Measurements from ENCODE around the gene GSG1L2. TPM values are rescaled to one million over a fixed set of nuclear protein-coding genes. Genes with fewer than 3 reads are reported as not detected.

The GSG1L2 gene
- total and polyA plus RNA-seq, 5 donors from 2014 or later: not detected

DNA sequence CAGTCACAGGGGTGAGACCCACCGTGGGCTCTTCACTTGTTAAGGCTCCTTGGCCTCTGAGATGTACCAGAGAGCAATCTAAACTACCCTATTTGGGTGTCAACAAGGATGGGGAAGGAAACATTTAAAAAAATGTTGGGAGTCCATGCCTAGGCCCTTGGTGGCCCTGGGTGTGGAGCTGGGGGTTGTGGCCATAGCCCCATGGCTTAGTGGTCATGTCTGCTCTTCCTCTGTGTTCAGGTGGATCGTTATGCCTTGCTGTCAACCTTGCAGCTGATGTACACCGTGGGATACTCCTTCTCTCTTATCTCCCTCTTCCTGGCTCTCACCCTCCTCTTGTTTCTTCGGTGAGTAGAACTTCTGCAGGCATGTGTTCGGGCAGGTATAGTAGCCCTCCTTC is 32.4 kb upstream of the GSG1L2 start:
- Mint-ChIP-seq H3K9me3 (peaks cover 0 to 9% (median 4%) of the 10 kb centered on the region in 7 donors), H3K4me1 (no peaks in the 10 kb centered on the region), H3K4me3 (no peak overlapping the region), H3K36me3 (no peaks in the 10 kb centered on the region), H3K27ac (no peak overlapping the region), H3K27me3 (peaks cover 7% of the 10 kb centered on the region)
- H3K27me3 ChIP-seq (ENCODE audit: control insufficient read depth, insufficient read depth, low read length): no peaks in the 10 kb centered on the region
- ATAC-seq (ENCODE audit: low read depth in 2 of 2) (no peak), DNase-seq (no peak)
- no peaks in the 10 kb centered on the region for H3K36me3 ChIP-seq (ENCODE audit: control insufficient read depth, insufficient read depth, low read length)
- H3K9me3 ChIP-seq (ENCODE audit: control insufficient read depth in 2 of 2, low read length in 2 of 2): no peaks in the 10 kb centered on the region
- no peak overlapping the region for H3K27ac ChIP-seq (ENCODE audit: insufficient read depth, low read length, poor library complexity, severe bottlenecking)
- no peak overlapping the region for H3K4me3 ChIP-seq (ENCODE audit: low read depth, low read length)
- no peaks in the 10 kb centered on the region for H3K4me1 ChIP-seq (ENCODE audit: control insufficient read depth, insufficient read depth, low read length, poor library complexity, severe bottlenecking)

DNA sequence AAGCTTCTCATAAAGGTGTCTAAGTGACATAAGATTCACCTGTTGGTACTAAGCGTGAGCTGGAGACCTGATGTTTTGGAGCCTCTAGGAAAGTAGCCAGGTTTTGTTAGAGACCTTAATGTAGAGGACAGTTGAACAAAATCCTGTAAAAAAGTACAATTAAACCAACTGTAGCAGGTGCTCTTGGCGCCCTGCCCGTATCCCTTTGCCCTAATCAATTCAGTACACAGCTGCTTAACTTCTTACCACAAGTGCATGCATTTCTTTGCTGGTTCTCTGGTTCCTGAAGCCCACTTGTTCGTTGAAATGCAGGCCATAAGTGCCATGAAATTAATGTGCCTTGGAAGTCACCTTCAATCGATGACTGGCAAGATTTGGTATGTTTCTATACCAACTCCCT is 28.3 kb upstream of the GSG1L2 start:
- no peaks in the 10 kb centered on the region for H3K4me1 ChIP-seq (ENCODE audit: control insufficient read depth, insufficient read depth, low read length, poor library complexity, severe bottlenecking)
- H3K27me3 ChIP-seq (ENCODE audit: control insufficient read depth, insufficient read depth, low read length): no peaks in the 10 kb centered on the region
- H3K4me1 Mint-ChIP-seq: no peaks in the 10 kb centered on the region
- H3K9me3 ChIP-seq (ENCODE audit: control insufficient read depth in 2 of 2, low read length in 2 of 2): no peaks in the 10 kb centered on the region
- no peak overlapping the region for H3K4me3 Mint-ChIP-seq
- H3K27ac Mint-ChIP-seq: no peak overlapping the region
- H3K36me3 ChIP-seq (ENCODE audit: control insufficient read depth, insufficient read depth, low read length): no peaks in the 10 kb centered on the region
- no peak overlapping the region for H3K27ac ChIP-seq (ENCODE audit: insufficient read depth, low read length, poor library complexity, severe bottlenecking)
- ATAC-seq (ENCODE audit: low read depth in 2 of 2) (no peak), DNase-seq (no peak)
- H3K9me3 Mint-ChIP-seq: peaks cover 0 to 4% (median 1%) of the 10 kb centered on the region in 7 donors
- peaks cover 7% of the 10 kb centered on the region for H3K27me3 Mint-ChIP-seq
- no peaks in the 10 kb centered on the region for H3K36me3 Mint-ChIP-seq
- H3K4me3 ChIP-seq (ENCODE audit: low read depth, low read length): no peak overlapping the region

DNA sequence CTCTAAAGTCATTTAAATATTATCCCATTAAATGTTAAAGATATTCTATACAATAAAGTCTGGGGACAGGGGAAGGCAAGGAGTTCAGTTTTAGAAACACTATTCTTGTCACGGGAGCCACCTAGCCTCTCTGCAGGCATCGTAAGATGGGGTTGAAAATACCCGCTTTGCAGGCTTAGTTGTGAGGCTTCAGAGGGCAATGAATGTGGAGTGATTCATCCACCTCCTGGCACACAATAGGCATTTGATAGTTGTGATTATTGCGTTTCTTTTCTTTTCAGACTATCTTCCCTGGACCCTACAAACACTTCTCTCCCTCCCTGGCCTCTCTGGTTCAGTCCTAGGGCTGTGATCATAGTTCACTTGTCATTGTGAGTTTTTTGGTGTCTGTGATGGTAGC is 23.4 kb upstream of the GSG1L2 start:
- H3K4me1 ChIP-seq (ENCODE audit: control insufficient read depth, insufficient read depth, low read length, poor library complexity, severe bottlenecking): no peaks in the 10 kb centered on the region
- DNase-seq (no peak), ATAC-seq (ENCODE audit: low read depth in 2 of 2) (no peak)
- Mint-ChIP-seq H3K27ac (no peak overlapping the region), H3K9me3 (peaks cover 0 to 2% (median 0%) of the 10 kb centered on the region in 7 donors), H3K4me3 (no peak overlapping the region), H3K36me3 (no peaks in the 10 kb centered on the region), H3K4me1 (no peaks in the 10 kb centered on the region), H3K27me3 (no peaks in the 10 kb centered on the region)
- no peaks in the 10 kb centered on the region for H3K27me3 ChIP-seq (ENCODE audit: control insufficient read depth, insufficient read depth, low read length)
- H3K4me3 ChIP-seq (ENCODE audit: low read depth, low read length): no peak overlapping the region
- H3K9me3 ChIP-seq (ENCODE audit: control insufficient read depth in 2 of 2, low read length in 2 of 2): no peaks in the 10 kb centered on the region
- no peaks in the 10 kb centered on the region for H3K36me3 ChIP-seq (ENCODE audit: control insufficient read depth, insufficient read depth, low read length)
- no peak overlapping the region for H3K27ac ChIP-seq (ENCODE audit: insufficient read depth, low read length, poor library complexity, severe bottlenecking)

DNA sequence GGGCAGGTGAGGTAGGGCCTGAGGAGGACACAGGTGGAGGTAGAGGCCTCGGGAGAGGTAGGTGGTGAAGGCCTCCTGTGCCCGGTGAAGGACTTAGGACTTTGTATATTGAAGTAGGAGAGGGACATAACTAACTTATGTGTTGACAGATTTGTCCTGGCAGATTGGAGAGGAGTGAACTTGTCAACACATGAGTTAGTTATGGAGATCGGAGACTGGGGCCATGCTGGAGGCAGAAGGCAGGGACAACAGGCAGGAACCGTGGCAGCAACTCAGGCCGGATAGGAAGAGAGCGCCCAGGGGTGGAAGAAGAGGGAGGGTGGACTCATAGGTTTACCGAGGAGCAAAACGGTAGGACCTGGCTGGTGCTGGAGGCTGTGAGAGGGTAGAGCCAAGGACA is 22.3 kb upstream of the GSG1L2 start:
- Mint-ChIP-seq H3K27me3 (no peaks in the 10 kb centered on the region), H3K4me3 (no peak overlapping the region), H3K4me1 (no peaks in the 10 kb centered on the region), H3K27ac (no peak overlapping the region), H3K36me3 (no peaks in the 10 kb centered on the region), H3K9me3 (peaks cover 0 to 2% (median 0%) of the 10 kb centered on the region in 7 donors)
- Histone ChIP-seq H3K4me3 (ENCODE audit: low read depth, low read length) (no peak overlapping the region), H3K27me3 (ENCODE audit: control insufficient read depth, insufficient read depth, low read length) (no peaks in the 10 kb centered on the region), H3K36me3 (ENCODE audit: control insufficient read depth, insufficient read depth, low read length) (no peaks in the 10 kb centered on the region), H3K27ac (ENCODE audit: insufficient read depth, low read length, poor library complexity, severe bottlenecking) (no peak overlapping the region), H3K9me3 (ENCODE audit: control insufficient read depth in 2 of 2, low read length in 2 of 2) (no peaks in the 10 kb centered on the region), H3K4me1 (ENCODE audit: control insufficient read depth, insufficient read depth, low read length, poor library complexity, severe bottlenecking) (no peaks in the 10 kb centered on the region)
- DNase-seq (no peak), ATAC-seq (ENCODE audit: low read depth in 2 of 2) (no peak)

DNA sequence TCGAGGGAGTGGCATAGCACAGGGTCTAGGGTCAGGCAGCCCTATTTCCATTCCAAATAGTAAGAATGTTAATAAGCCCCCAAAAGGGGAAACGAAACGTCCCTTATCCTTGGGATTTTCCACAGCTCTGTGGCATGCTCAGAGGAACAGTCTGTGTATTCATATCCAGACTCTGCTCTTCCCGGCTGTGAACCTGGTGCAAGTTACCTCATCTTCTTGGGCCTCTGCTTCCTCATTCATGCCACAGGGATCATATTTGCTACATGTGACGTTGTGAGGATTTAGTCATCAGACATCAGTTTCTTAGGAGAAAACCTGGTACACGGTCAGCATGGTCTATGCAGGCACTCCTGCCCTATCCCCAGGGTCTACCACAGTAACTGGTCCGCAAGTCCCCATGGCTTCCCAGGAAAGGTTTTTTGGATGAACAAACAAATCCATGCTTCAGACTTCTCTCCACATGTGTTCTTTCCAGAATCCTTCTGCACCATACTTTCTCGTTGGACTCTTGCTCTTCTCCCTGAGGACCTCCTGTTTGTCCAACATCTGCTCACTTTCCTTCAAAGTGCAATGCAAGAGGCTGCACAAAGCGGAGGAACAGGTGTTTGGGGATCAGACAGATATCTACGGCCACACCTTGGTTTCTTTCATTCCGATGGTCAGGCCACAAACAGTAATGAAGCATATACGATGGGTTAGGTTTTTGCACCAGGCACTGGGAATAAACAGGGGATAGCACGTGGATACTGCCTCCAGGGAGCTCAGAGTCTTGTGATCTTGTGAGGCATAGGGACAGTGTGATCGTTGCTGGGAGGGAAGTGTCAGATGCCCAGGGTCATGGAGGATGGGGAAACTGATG is 21.5 kb upstream of the GSG1L2 start:
- H3K4me3 Mint-ChIP-seq: no peak overlapping the region
- no peaks in the 10 kb centered on the region for H3K9me3 ChIP-seq (ENCODE audit: control insufficient read depth in 2 of 2, low read length in 2 of 2)
- peaks cover 0 to 2% (median 0%) of the 10 kb centered on the region in 7 donors for H3K9me3 Mint-ChIP-seq
- no peaks in the 10 kb centered on the region for H3K4me1 Mint-ChIP-seq
- no peak for DNase-seq
- H3K36me3 ChIP-seq (ENCODE audit: control insufficient read depth, insufficient read depth, low read length): no peaks in the 10 kb centered on the region
- no peaks in the 10 kb centered on the region for H3K27me3 ChIP-seq (ENCODE audit: control insufficient read depth, insufficient read depth, low read length)
- no peak overlapping the region for H3K27ac ChIP-seq (ENCODE audit: insufficient read depth, low read length, poor library complexity, severe bottlenecking)
- H3K36me3 Mint-ChIP-seq: no peaks in the 10 kb centered on the region
- H3K27ac Mint-ChIP-seq: no peak overlapping the region
- H3K4me1 ChIP-seq (ENCODE audit: control insufficient read depth, insufficient read depth, low read length, poor library complexity, severe bottlenecking): no peaks in the 10 kb centered on the region
- no peak overlapping the region for H3K4me3 ChIP-seq (ENCODE audit: low read depth, low read length)
- H3K27me3 Mint-ChIP-seq: no peaks in the 10 kb centered on the region
- no peak for ATAC-seq (ENCODE audit: low read depth in 2 of 2)

DNA sequence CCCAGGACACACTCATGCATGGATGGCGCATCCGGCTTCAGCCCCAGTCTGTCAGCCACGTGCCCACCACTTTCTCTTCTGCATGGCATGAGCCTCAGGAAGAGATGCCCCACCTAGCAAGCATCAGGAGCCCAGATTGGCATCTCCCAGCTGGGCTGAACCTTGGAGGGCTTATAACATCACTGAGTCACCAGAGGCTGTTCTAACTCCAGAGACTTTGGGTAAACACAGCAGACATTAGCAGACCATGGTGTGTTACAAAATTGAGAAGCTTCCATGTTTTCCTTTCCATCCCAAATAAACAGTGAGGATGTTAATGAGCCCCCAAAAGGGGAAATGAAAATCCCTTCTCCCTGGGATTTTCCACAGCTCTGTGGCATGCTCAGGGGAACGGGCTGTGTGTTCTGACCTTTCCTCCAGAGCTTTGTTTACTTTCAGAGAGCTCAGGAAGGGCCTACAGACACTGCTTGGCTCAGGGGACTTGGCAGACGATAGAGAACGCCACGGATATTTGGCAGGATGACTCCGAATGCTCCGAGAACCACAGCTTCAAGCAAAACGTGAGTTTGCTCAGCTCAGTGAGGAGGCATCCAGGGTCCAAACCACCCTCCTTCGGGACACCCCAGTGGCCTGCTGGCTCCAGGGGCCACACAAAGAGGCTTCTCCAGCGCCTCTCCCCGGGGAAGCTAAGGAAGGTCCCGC is 20.3 kb upstream of the GSG1L2 start:
- H3K9me3 Mint-ChIP-seq: peaks cover 0 to 2% (median 0%) of the 10 kb centered on the region in 7 donors
- ATAC-seq (ENCODE audit: low read depth in 2 of 2) (no peak), DNase-seq (no peak)
- no peaks in the 10 kb centered on the region for H3K36me3 ChIP-seq (ENCODE audit: control insufficient read depth, insufficient read depth, low read length)
- no peak overlapping the region for H3K27ac ChIP-seq (ENCODE audit: insufficient read depth, low read length, poor library complexity, severe bottlenecking)
- H3K27me3 ChIP-seq (ENCODE audit: control insufficient read depth, insufficient read depth, low read length): no peaks in the 10 kb centered on the region
- no peaks in the 10 kb centered on the region for H3K27me3 Mint-ChIP-seq
- no peaks in the 10 kb centered on the region for H3K36me3 Mint-ChIP-seq
- H3K27ac Mint-ChIP-seq: no peak overlapping the region
- H3K4me3 Mint-ChIP-seq: no peak overlapping the region
- no peaks in the 10 kb centered on the region for H3K9me3 ChIP-seq (ENCODE audit: control insufficient read depth in 2 of 2, low read length in 2 of 2)
- no peaks in the 10 kb centered on the region for H3K4me1 ChIP-seq (ENCODE audit: control insufficient read depth, insufficient read depth, low read length, poor library complexity, severe bottlenecking)
- no peaks in the 10 kb centered on the region for H3K4me1 Mint-ChIP-seq
- no peak overlapping the region for H3K4me3 ChIP-seq (ENCODE audit: low read depth, low read length)

DNA sequence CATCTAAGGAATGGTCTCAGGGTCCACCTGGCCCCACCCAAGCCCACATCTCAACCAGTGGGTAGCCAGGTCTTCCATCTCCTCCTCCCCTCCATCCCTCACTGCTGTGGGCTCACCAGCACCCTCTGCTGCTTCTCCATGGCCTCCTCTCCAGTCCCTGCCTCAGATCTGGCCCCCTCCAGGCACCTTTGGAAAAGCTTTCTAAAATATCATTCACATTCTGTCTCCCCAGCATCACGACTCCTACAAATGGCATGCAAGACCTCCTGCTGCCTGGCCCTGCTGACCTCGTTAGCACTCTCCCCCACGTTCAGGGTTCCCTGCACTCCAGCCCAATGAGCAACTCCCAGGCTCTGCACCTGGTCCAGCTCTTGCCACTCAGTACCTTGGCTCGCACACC is 17.6 kb upstream of the GSG1L2 start:
- Mint-ChIP-seq H3K9me3 (peaks cover 0 to 2% (median 0%) of the 10 kb centered on the region in 7 donors), H3K27me3 (no peaks in the 10 kb centered on the region), H3K4me1 (no peaks in the 10 kb centered on the region), H3K4me3 (no peak overlapping the region), H3K27ac (no peak overlapping the region), H3K36me3 (no peaks in the 10 kb centered on the region)
- H3K4me1 ChIP-seq (ENCODE audit: control insufficient read depth, insufficient read depth, low read length, poor library complexity, severe bottlenecking): no peaks in the 10 kb centered on the region
- H3K36me3 ChIP-seq (ENCODE audit: control insufficient read depth, insufficient read depth, low read length): no peaks in the 10 kb centered on the region
- no peak for ATAC-seq (ENCODE audit: low read depth in 2 of 2)
- H3K9me3 ChIP-seq (ENCODE audit: control insufficient read depth in 2 of 2, low read length in 2 of 2): no peaks in the 10 kb centered on the region
- no peaks in the 10 kb centered on the region for H3K27me3 ChIP-seq (ENCODE audit: control insufficient read depth, insufficient read depth, low read length)
- DNase-seq: no peak
- no peak overlapping the region for H3K27ac ChIP-seq (ENCODE audit: insufficient read depth, low read length, poor library complexity, severe bottlenecking)
- no peak overlapping the region for H3K4me3 ChIP-seq (ENCODE audit: low read depth, low read length)

Measured in CD4-positive, CD25-positive, alpha-beta regulatory T cell (primary cell).